ENCODE measurements around the gene GPR139. TPM values are rescaled to one million over a fixed set of nuclear protein-coding genes. Genes with fewer than 3 reads are reported as not detected.

The GPR139 gene
- total and polyA plus RNA-seq, 4 donors, result not detected

- no peak overlapping the region for H3K27ac ChIP-seq (ENCODE audit: low read depth in 1 of 2, low read length in 2 of 2)
- TF ChIP-seq FOXA2 (IDR thresholded peaks at IDR 0.05), result no peak
- TF ChIP-seq FOXA1 (IDR thresholded peaks at IDR 0.05), result no peak
- TF ChIP-seq YY1 (IDR thresholded peaks at IDR 0.05), result no peak
- no peak for TF ChIP-seq TAF1 (conservative IDR thresholded peaks at IDR 0.05)
- TF ChIP-seq GABPA (IDR thresholded peaks at IDR 0.05 in 1 of 2, conservative IDR thresholded peaks at IDR 0.05 in 1 of 2), result no peak
- no peak for TF ChIP-seq RXRA (IDR thresholded peaks at IDR 0.05)
- no peak for TF ChIP-seq JUND (IDR thresholded peaks at IDR 0.05)
- no peak for TF ChIP-seq ATF3 (IDR thresholded peaks at IDR 0.05)
- no peak for TF ChIP-seq HNF4G (IDR thresholded peaks at IDR 0.05)
- no peak for TF ChIP-seq REST (IDR thresholded peaks at IDR 0.05)
- no peak for TF ChIP-seq RAD21 (IDR thresholded peaks at IDR 0.05)
- TF ChIP-seq SP1 (IDR thresholded peaks at IDR 0.05), result no peak
- no peak for TF ChIP-seq CTCF (IDR thresholded peaks at IDR 0.05; ENCODE audit: low read depth, low read length, missing input control)
- no peak for TF ChIP-seq ZBTB33 (IDR thresholded peaks at IDR 0.05)
- no peak for TF ChIP-seq MAX (IDR thresholded peaks at IDR 0.05)
- no peak for TF ChIP-seq HNF4A (conservative IDR thresholded peaks at IDR 0.05)
- H3K9ac ChIP-seq (ENCODE audit: low read depth in 1 of 2, low read length in 2 of 2), result no peak overlapping the region
- no peak overlapping the region for H3K4me3 ChIP-seq (ENCODE audit: low read depth in 1 of 3, low read length in 3 of 3)
- no peak for DNase-seq (ENCODE audit: low spot score)
- no peaks in the 10 kb centered on the region for H3K9me3 ChIP-seq (ENCODE audit: control insufficient read depth in 4 of 4, low read length in 3 of 4)
- no peaks in the 10 kb centered on the region for H3K4me1 ChIP-seq (ENCODE audit: control insufficient read depth in 4 of 4, insufficient read depth in 4 of 4, low read length in 3 of 4)
- H3K27me3 ChIP-seq (ENCODE audit: control insufficient read depth in 4 of 4, insufficient read depth in 4 of 4, low read length in 3 of 4), result peaks cover 0 to 11% (median 0%) of the 10 kb centered on the region in 4 donors
- H3K36me3 ChIP-seq (ENCODE audit: control insufficient read depth in 4 of 4, insufficient read depth in 3 of 4, low read depth in 1 of 4, low read length in 3 of 4), result no peaks in the 10 kb centered on the region
- WGBS, result 71% methylated on average over 3 of the region's 3 CpGs
These were observed 44.1 kb downstream of the GPR139 start for GRCh38 chr16:20029611-20030010.

Measured in liver (tissue), 9 donors.